ENCODE results near the gene ZSCAN5A.

DNA sequence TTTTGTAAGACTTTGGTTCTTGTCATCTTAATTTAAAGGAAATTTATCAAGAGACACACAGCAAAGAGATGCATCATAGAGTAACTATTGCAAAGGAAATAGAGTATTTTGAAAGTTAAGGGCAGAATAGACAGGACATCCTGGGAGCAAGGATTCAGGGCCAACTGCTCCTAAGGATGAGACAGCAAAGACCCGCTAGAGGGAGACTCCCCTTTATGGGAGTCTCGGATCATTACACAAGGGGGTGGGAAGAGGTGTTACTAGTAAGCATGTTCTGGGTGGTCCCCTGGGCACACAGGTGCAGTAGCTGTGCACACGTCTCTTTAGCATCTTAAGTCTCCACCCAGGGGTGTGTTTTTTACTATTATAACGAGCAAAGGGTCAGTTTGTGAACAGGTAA lies 102.9 kb downstream of the ZSCAN5A start:
- TF ChIP-seq, protein P1, sequence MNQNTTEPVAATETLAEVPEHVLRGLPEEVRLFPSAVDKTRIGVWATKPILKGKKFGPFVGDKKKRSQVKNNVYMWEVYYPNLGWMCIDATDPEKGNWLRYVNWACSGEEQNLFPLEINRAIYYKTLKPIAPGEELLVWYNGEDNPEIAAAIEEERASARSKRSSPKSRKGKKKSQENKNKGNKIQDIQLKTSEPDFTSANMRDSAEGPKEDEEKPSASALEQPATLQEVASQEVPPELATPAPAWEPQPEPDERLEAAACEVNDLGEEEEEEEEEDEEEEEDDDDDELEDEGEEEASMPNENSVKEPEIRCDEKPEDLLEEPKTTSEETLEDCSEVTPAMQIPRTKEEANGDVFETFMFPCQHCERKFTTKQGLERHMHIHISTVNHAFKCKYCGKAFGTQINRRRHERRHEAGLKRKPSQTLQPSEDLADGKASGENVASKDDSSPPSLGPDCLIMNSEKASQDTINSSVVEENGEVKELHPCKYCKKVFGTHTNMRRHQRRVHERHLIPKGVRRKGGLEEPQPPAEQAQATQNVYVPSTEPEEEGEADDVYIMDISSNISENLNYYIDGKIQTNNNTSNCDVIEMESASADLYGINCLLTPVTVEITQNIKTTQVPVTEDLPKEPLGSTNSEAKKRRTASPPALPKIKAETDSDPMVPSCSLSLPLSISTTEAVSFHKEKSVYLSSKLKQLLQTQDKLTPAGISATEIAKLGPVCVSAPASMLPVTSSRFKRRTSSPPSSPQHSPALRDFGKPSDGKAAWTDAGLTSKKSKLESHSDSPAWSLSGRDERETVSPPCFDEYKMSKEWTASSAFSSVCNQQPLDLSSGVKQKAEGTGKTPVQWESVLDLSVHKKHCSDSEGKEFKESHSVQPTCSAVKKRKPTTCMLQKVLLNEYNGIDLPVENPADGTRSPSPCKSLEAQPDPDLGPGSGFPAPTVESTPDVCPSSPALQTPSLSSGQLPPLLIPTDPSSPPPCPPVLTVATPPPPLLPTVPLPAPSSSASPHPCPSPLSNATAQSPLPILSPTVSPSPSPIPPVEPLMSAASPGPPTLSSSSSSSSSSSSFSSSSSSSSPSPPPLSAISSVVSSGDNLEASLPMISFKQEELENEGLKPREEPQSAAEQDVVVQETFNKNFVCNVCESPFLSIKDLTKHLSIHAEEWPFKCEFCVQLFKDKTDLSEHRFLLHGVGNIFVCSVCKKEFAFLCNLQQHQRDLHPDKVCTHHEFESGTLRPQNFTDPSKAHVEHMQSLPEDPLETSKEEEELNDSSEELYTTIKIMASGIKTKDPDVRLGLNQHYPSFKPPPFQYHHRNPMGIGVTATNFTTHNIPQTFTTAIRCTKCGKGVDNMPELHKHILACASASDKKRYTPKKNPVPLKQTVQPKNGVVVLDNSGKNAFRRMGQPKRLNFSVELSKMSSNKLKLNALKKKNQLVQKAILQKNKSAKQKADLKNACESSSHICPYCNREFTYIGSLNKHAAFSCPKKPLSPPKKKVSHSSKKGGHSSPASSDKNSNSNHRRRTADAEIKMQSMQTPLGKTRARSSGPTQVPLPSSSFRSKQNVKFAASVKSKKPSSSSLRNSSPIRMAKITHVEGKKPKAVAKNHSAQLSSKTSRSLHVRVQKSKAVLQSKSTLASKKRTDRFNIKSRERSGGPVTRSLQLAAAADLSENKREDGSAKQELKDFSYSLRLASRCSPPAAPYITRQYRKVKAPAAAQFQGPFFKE (tag by site-specific recombination; IDR thresholded peaks at IDR 0.05; ENCODE audit: borderline replicate concordance) = no peak
- TF ChIP-seq, protein P2, sequence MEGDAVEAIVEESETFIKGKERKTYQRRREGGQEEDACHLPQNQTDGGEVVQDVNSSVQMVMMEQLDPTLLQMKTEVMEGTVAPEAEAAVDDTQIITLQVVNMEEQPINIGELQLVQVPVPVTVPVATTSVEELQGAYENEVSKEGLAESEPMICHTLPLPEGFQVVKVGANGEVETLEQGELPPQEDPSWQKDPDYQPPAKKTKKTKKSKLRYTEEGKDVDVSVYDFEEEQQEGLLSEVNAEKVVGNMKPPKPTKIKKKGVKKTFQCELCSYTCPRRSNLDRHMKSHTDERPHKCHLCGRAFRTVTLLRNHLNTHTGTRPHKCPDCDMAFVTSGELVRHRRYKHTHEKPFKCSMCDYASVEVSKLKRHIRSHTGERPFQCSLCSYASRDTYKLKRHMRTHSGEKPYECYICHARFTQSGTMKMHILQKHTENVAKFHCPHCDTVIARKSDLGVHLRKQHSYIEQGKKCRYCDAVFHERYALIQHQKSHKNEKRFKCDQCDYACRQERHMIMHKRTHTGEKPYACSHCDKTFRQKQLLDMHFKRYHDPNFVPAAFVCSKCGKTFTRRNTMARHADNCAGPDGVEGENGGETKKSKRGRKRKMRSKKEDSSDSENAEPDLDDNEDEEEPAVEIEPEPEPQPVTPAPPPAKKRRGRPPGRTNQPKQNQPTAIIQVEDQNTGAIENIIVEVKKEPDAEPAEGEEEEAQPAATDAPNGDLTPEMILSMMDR (tag by site-specific recombination; IDR thresholded peaks at IDR 0.05) = no peak
- TF ChIP-seq ZNF140 (tag by site-specific recombination; IDR thresholded peaks at IDR 0.05) (no peak), YY1 (tag by site-specific recombination; IDR thresholded peaks at IDR 0.05) (no peak), ZNF292 (tag by site-specific recombination; IDR thresholded peaks at IDR 0.05; ENCODE audit: borderline replicate concordance, low read depth) (no peak), ZBTB8A (tag by site-specific recombination; IDR thresholded peaks at IDR 0.05) (no peak), REST (tag by site-specific recombination; IDR thresholded peaks at IDR 0.05) (no peak)
